H1 (cell line): Measurements from ENCODE around the gene CHRNA3. TPM values are rescaled to one million over a fixed set of nuclear protein-coding genes. Genes with fewer than 3 reads are reported as not detected.

Source experiments
- CTCF ChIA-PET: fragments of 300-600 bp; sonication (Branson Sonifier 250); formaldehyde crosslinking; loops from one replicate; lab custom pipeline; 2021; ENCODE audit not compliant: partially characterized antibody; lab: Charles Lee
- POLR2A ChIA-PET: fragments of 300-600 bp; sonication (Branson Sonifier 250); formaldehyde crosslinking; loops from one replicate; lab custom pipeline; 2021; ENCODE audit warnings: inconsistent platforms; ENCODE audit not compliant: partially characterized antibody; lab: Charles Lee
- DNase-seq, 2 experiments: peaks; one replicate each; pipeline versions ENCODE4 v3.0.0 to v3.0.0-alpha.2; 2010 to 2022; ENCODE audit warnings: low spot score in 2 of 2, low read depth in 1 of 2, mixed read lengths in 1 of 2
- FAIRE-seq: peaks from 2 replicates; lab custom pipeline; 2011; peaks lifted over from hg19 to GRCh38; lab: Jason Lieb, UNC
- H2AFZ ChIP-seq: 2 replicates; pipeline ENCODE4 v1.8.1; 2012; ENCODE audit warnings: low read length, inconsistent platforms
- H2AK5ac ChIP-seq: 2 replicates; pipeline ENCODE4 v1.6.1; 2013; ENCODE audit warnings: low read depth, low read length
- H2BK120ac ChIP-seq: replicated peaks from 2 replicates; pipeline ENCODE3; 2013; ENCODE audit warnings: low read depth, low read length, inconsistent platforms
- H2BK12ac ChIP-seq: 2 replicates; pipeline ENCODE4 v1.6.1; 2013; ENCODE audit warnings: low read depth, low read length
- H2BK15ac ChIP-seq: 2 replicates; pipeline ENCODE4 v1.6.1; 2013; ENCODE audit warnings: low read length
- H2BK20ac ChIP-seq: 2 replicates; pipeline ENCODE4 v1.6.1; 2013; ENCODE audit warnings: low read length
- H2BK5ac ChIP-seq: 2 replicates; pipeline ENCODE4 v1.6.1; 2013; ENCODE audit warnings: low read depth, low read length
- H3K14ac ChIP-seq: 2 replicates; pipeline ENCODE4 v1.6.1; 2013; ENCODE audit warnings: inconsistent platforms; ENCODE audit not compliant: insufficient read length
- H3K18ac ChIP-seq: 2 replicates; pipeline ENCODE4 v1.6.1; 2013; ENCODE audit warnings: low read length; ENCODE audit errors: extremely low read depth
- H3K23ac ChIP-seq: 2 replicates; pipeline ENCODE4 v1.6.1; 2013; ENCODE audit warnings: inconsistent platforms; ENCODE audit not compliant: insufficient read length
- H3K23me2 ChIP-seq: 2 replicates; pipeline ENCODE4 v1.6.1; 2013; ENCODE audit warnings: low read depth, low read length
- H3K27ac ChIP-seq: 2 replicates; pipeline ENCODE4 v1.6.1; 2011; ENCODE audit warnings: low read depth, low read length, inconsistent platforms
- H3K27me3 ChIP-seq, 4 experiments: replicated peaks in 1 of 4; 1 replicate in 1 of 4; 2 replicates in 3 of 4; pipeline versions ENCODE4 v1.6.1 to v1.8.1; 2011 to 2013; ENCODE audit warnings: low read length in 3 of 4, mild to moderate bottlenecking in 3 of 4, inconsistent platforms in 2 of 4, mixed read lengths in 2 of 4, moderate library complexity in 1 of 4; ENCODE audit not compliant: control insufficient read depth in 3 of 4, insufficient read depth in 3 of 4; ENCODE audit errors: extremely low read depth in 1 of 4
- H3K36me3 ChIP-seq, 4 experiments: 2 replicates each; pipeline versions ENCODE4 v1.6.1 to v1.8.1; 2011 to 2013; ENCODE audit warnings: mild to moderate bottlenecking in 4 of 4, low read length in 3 of 4, moderate library complexity in 2 of 4, control low read depth in 1 of 4, inconsistent platforms in 1 of 4; ENCODE audit not compliant: insufficient read depth in 4 of 4, control insufficient read depth in 2 of 4
- H3K4ac ChIP-seq: replicated peaks from 2 replicates; pipeline ENCODE3; 2013; ENCODE audit warnings: low read length, low read depth, mixed read lengths, inconsistent platforms; ENCODE audit not compliant: insufficient read length
- H3K4me1 ChIP-seq, 4 experiments: replicated peaks in 1 of 4; 1 replicate in 1 of 4; 2 replicates in 3 of 4; pipeline versions ENCODE4 v1.6.1 to v1.8.1; 2011 to 2013; ENCODE audit warnings: low read length in 3 of 4, inconsistent platforms in 2 of 4, mixed read lengths in 1 of 4; ENCODE audit not compliant: insufficient read depth in 4 of 4, control insufficient read depth in 3 of 4
- H3K4me2 ChIP-seq, 2 experiments: 2 replicates each; pipeline versions ENCODE4 v1.6.1 to v1.8.1; 2011 to 2013; ENCODE audit warnings: low read depth in 2 of 2, low read length in 2 of 2, control low read depth in 1 of 2, inconsistent platforms in 1 of 2, mild to moderate bottlenecking in 1 of 2; ENCODE audit not compliant: insufficient read depth in 1 of 2
- H3K4me3 ChIP-seq, 4 experiments: fragments of 200-600, 300-600 bp in 1 of 4; sonication (generic), shearing (Covaris generic), sonication (Bioruptor Twin) in 1 of 4; 2 replicates each; pipeline versions ENCODE4 v1.5.1 to v1.8.1; 2011 to 2016; ENCODE audit warnings: low read length in 4 of 4, low read depth in 3 of 4, control low read depth in 2 of 4, inconsistent platforms in 2 of 4, mild to moderate bottlenecking in 2 of 4, mixed read lengths in 1 of 4, moderate library complexity in 1 of 4; ENCODE audit not compliant: insufficient read depth in 2 of 4; ENCODE audit errors: extremely low read depth in 1 of 4
- H3K56ac ChIP-seq: replicated peaks from 2 replicates; pipeline ENCODE3; 2013; ENCODE audit warnings: low read depth, mild to moderate bottlenecking, mixed read lengths, low read length, inconsistent platforms; ENCODE audit not compliant: insufficient read length
- H3K79me1 ChIP-seq: 2 replicates; pipeline ENCODE4 v1.6.1; 2013; ENCODE audit warnings: low read depth, low read length, control low read depth
- H3K79me2 ChIP-seq, 2 experiments: 2 replicates each; pipeline versions ENCODE4 v1.6.1 to v1.8.1; 2012 to 2013; ENCODE audit warnings: low read length in 2 of 2, mild to moderate bottlenecking in 2 of 2, inconsistent platforms in 1 of 2; ENCODE audit not compliant: insufficient read depth in 2 of 2, control insufficient read depth in 1 of 2
- H3K9ac ChIP-seq, 4 experiments: replicated peaks in 1 of 4; 1 replicate in 1 of 4; 2 replicates in 3 of 4; pipeline versions ENCODE4 v1.6.1 to v1.8.1; 2011 to 2013; ENCODE audit warnings: low read depth in 3 of 4, low read length in 3 of 4, control low read depth in 2 of 4, mild to moderate bottlenecking in 2 of 4, moderate library complexity in 2 of 4, inconsistent platforms in 1 of 4; ENCODE audit errors: extremely low read depth in 1 of 4
- H3K9me3 ChIP-seq, 2 experiments: 2 replicates each; pipeline versions ENCODE4 v1.6.1 to v1.8.1; 2012 to 2013; ENCODE audit warnings: mild to moderate bottlenecking in 2 of 2, moderate library complexity in 2 of 2, control low read depth in 1 of 2, inconsistent platforms in 1 of 2, low read depth in 1 of 2, low read length in 1 of 2, mixed read lengths in 1 of 2; ENCODE audit not compliant: insufficient read depth in 2 of 2
- H4K20me1 ChIP-seq, 2 experiments: replicated peaks in 1 of 2; 2 replicates each; pipeline versions ENCODE3 to v1.8.1; 2011 to 2013; ENCODE audit warnings: inconsistent platforms in 2 of 2, low read length in 2 of 2, mild to moderate bottlenecking in 1 of 2; ENCODE audit not compliant: insufficient read depth in 2 of 2, control insufficient read depth in 1 of 2
- H4K5ac ChIP-seq: 2 replicates; pipeline ENCODE4 v1.6.1; 2013; ENCODE audit warnings: low read length, low read depth, mixed read lengths, inconsistent platforms; ENCODE audit not compliant: insufficient read length
- H4K8ac ChIP-seq: 2 replicates; pipeline ENCODE4 v1.8.0; 2013; ENCODE audit warnings: mild to moderate bottlenecking, moderate library complexity, low read length, inconsistent platforms; ENCODE audit not compliant: insufficient read depth; ENCODE audit errors: extremely low read depth
- H4K91ac ChIP-seq: replicated peaks from 2 replicates; pipeline ENCODE3; 2013; ENCODE audit warnings: low read length, mixed read lengths, inconsistent platforms; ENCODE audit not compliant: insufficient read length
- ATF2 ChIP-seq: IDR thresholded peaks from 2 replicates; pipeline ENCODE4 v1.6.1; 2012; ENCODE audit warnings: low read length, inconsistent platforms
- WGBS, 2 experiments: shearing (Covaris generic) in 1 of 2; methylation state at CpG; one replicate each; pipeline versions ENCODE4 v1.1.6 to v1.1.7; 2013 to 2015; ENCODE audit warnings: low lambda C conversion rate in 2 of 2, mixed read lengths in 2 of 2, inconsistent platforms in 1 of 2, low coverage in 1 of 2, missing lambda C conversion rate in 1 of 2; ENCODE audit not compliant: insufficient replicate concordance in 2 of 2, insufficient coverage in 1 of 2, insufficient read length in 1 of 2; ENCODE audit errors: extremely low coverage in 1 of 2, missing lambda C conversion rate in 1 of 2; 5-methylcytosine and 5-hydroxymethylcytosine counted together
- polyA plus RNA-seq, 7 experiments: library from polyadenylated mRNA; depleted of rRNA in 3 of 7; stranded (reverse) in 5 of 7; unstranded in 2 of 7; fragments of >200 nt in 5 of 7; fragments of 200-250 nt in 2 of 7; gene quantifications; 1 replicate in 5 of 7; 2 replicates in 1 of 7; 4 replicates in 1 of 7; pipeline versions ENCODE4 v1.2.1 to v1.2.3, GENCODE V29; 2011 to 2013; ENCODE audit warnings: missing spikeins in 2 of 7, mixed read lengths in 2 of 7
- total RNA-seq: library from RNA; stranded (reverse); fragmentation: NEBNext Ultra II Directional; extraction: Animal tissue kit (Norgen Biotek cat#: 25700); gene quantifications from 2 replicates; pipeline ENCODE4 v1.2.1, GENCODE V29; 2021

The CHRNA3 gene
- total and polyA plus RNA-seq, 2 of the 8 experiments (the other 6 are each of a cell fraction or from before 2014, with no cell fraction given) = 2.1 to 4.7 TPM

DNA sequence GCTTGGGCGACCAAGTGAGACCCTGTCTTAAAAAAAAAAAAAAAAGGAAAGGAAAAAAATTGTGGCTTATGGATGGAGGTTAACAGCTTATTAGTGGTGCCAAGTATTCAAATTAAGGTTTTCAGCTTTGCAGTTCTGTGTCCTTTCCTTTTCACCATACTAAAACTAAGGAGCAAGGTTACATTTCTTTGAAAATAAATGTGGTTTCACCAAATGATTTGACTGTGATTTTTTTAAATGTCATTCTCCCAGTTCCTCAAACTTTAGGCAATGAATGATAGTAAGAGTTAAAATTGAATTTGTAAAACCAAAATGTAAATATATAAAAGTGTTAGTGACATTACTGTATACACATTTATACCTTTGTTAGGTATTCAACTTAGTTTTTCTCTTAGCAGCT, 45.9 kb downstream of the CHRNA3 start:
- H3K4me2 ChIP-seq = no peak overlapping the region
- no peak for FAIRE-seq
- ChIA-PET POLR2A (interaction anchor here (0.5 to 1.4 kb wide), 2 partner anchors 9 to 21 kb away, joined by 3 to 4 read pairs; partner anchors contain the start of gene CHRNA5), CTCF (interaction anchor here (1.2 to 1.5 kb wide), 3 partner anchors 9 to 135 kb away, joined by 3 to 4 read pairs (median 4); partner anchors contain the start of gene CHRNA5)
- H2AFZ ChIP-seq = no peak overlapping the region
- no peak overlapping the region for H3K9ac ChIP-seq
- no peak overlapping the region for H2BK12ac ChIP-seq
- H2BK5ac ChIP-seq = no peak overlapping the region
- H2BK20ac ChIP-seq = no peak overlapping the region
- H3K23me2 ChIP-seq = no peaks in the 10 kb centered on the region
- H3K4me1 ChIP-seq = peaks cover 0 to 3% (median 0%) of the 10 kb centered on the region in 4 experiments; a peak in 1 of 7 replicates
- no peak overlapping the region for H4K91ac ChIP-seq
- H4K5ac ChIP-seq = no peak overlapping the region
- H2BK120ac ChIP-seq = no peak overlapping the region
- H3K4me3 ChIP-seq = no peak overlapping the region
- H3K18ac ChIP-seq = no peak overlapping the region
- H3K27me3 ChIP-seq = no peaks in the 10 kb centered on the region
- H3K56ac ChIP-seq = no peak overlapping the region
- H3K9me3 ChIP-seq = no peaks in the 10 kb centered on the region
- H2BK15ac ChIP-seq = no peak overlapping the region
- peaks cover 0 to 51% of the 10 kb centered on the region in 2 experiments; a peak in 2 of 4 replicates for H3K79me2 ChIP-seq
- H3K79me1 ChIP-seq = no peaks in the 10 kb centered on the region; the same call in 1 of the 2 replicates
- H2AK5ac ChIP-seq = no peak overlapping the region
- H3K36me3 ChIP-seq = no peaks in the 10 kb centered on the region; a peak in 1 of 8 replicates
- H3K4ac ChIP-seq = no peak overlapping the region
- no peak overlapping the region for H3K14ac ChIP-seq
- DNase-seq = no peak
- peaks cover 0 to 5% of the 10 kb centered on the region in 2 experiments for H4K20me1 ChIP-seq
- no peak overlapping the region for H3K27ac ChIP-seq
- WGBS, 2 experiments = 100% methylated on average over 1 of the region's 1 CpG; no CpG with 5 or more reads in 1 of the 2 experiments
- no peak overlapping the region for H3K23ac ChIP-seq
- H4K8ac ChIP-seq = no peak overlapping the region
- TF ChIP-seq ATF2 = no peak
